HL-60 (cell line): Measurements from ENCODE around the gene DNAH8.

Experiments
- CTCF ChIP-seq: IDR thresholded peaks from one replicate; pipeline ENCODE4 v1.5.1; 2011; ENCODE audit warnings: low read length, control low read depth, inconsistent platforms; ENCODE audit not compliant: insufficient read depth
- GABPA ChIP-seq: IDR thresholded peaks from 2 replicates; pipeline ENCODE4 v1.6.1; 2012; ENCODE audit warnings: low read depth
- POLR2AphosphoS5 ChIP-seq: IDR thresholded peaks from 2 replicates; pipeline ENCODE4 v1.6.1; 2012; ENCODE audit warnings: low read depth
- TF ChIP-seq, protein P1 (sequence below): IDR thresholded peaks from 2 replicates; pipeline ENCODE4 v1.6.1; 2012; ENCODE audit warnings: low read depth; ENCODE audit not compliant: insufficient replicate concordance

DNA sequence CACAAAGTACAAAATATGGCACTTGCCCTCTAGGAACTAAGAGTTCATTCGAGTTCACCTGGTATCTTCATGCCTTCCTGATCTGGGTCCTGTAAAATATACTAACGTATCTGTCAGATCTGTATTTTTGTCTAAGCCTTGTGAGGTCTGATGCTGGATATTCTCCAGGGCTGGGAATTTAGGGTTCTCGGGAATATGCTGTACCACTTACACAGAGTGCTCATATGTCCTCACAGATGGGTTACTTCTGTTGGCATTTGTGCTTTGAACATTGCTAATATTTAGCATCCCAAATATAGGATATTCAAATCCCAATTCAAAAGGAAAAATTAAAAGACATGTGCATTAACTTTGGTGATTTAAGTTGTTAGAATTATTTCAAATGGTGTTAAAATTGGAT, 122.0 kb downstream of the DNAH8 start:
- TF ChIP-seq, protein P1, sequence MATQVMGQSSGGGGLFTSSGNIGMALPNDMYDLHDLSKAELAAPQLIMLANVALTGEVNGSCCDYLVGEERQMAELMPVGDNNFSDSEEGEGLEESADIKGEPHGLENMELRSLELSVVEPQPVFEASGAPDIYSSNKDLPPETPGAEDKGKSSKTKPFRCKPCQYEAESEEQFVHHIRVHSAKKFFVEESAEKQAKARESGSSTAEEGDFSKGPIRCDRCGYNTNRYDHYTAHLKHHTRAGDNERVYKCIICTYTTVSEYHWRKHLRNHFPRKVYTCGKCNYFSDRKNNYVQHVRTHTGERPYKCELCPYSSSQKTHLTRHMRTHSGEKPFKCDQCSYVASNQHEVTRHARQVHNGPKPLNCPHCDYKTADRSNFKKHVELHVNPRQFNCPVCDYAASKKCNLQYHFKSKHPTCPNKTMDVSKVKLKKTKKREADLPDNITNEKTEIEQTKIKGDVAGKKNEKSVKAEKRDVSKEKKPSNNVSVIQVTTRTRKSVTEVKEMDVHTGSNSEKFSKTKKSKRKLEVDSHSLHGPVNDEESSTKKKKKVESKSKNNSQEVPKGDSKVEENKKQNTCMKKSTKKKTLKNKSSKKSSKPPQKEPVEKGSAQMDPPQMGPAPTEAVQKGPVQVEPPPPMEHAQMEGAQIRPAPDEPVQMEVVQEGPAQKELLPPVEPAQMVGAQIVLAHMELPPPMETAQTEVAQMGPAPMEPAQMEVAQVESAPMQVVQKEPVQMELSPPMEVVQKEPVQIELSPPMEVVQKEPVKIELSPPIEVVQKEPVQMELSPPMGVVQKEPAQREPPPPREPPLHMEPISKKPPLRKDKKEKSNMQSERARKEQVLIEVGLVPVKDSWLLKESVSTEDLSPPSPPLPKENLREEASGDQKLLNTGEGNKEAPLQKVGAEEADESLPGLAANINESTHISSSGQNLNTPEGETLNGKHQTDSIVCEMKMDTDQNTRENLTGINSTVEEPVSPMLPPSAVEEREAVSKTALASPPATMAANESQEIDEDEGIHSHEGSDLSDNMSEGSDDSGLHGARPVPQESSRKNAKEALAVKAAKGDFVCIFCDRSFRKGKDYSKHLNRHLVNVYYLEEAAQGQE: no peak
- TF ChIP-seq CTCF: no peak
- TF ChIP-seq POLR2AphosphoS5: no peak
- TF ChIP-seq GABPA: no peak
